Epidermal melanocyte (primary cell): ENCODE measurements around the gene HTRA3.

ENCODE experiments used
- DNase-seq: peaks from one replicate; pipeline ENCODE4 v3.0.0; 2011; ENCODE audit warnings: low spot score; ENCODE audit not compliant: insufficient read length

HTRA3 gene

DNA sequence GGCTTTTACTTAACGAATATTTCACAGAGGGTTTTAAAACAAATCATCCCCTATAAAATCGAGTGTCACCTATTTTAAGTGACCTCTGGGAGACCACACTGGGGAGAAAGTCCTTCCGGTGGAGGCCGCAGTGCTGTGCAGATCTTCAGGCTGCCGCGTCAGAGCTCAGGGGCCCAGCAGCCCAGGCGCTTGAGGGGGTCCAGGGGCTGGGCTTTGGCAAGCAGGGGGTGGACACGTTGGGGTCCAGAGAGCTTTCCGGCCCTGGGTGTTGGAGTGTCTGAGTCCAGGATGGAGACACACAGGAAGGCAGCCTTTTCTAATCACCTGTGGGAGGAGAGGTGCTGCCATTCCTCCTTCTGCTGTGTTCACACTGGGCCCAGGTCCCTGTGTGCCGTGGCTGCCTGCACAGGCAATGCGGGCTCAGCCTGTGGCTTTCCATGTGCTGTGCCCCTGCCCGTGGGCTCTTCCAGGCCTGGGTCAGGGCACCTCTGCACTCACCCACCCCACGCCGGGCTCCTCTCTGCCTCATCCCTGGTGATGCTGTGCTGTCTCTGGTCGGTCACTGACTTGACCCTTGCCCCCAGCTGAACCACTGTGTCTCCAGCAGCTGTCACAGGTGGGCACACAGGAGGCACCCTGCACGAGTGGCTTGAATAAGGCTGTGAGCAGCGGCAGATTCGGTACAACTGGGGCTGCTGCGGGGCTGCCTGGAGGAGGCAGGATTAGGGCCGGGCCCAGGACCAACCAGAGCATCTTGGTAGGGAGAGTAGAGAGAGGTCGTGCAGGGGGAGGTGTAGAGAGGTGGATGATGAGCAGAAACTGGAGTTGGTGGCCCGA is 10.0 kb downstream of the HTRA3 start:
- no peak for DNase-seq

DNA sequence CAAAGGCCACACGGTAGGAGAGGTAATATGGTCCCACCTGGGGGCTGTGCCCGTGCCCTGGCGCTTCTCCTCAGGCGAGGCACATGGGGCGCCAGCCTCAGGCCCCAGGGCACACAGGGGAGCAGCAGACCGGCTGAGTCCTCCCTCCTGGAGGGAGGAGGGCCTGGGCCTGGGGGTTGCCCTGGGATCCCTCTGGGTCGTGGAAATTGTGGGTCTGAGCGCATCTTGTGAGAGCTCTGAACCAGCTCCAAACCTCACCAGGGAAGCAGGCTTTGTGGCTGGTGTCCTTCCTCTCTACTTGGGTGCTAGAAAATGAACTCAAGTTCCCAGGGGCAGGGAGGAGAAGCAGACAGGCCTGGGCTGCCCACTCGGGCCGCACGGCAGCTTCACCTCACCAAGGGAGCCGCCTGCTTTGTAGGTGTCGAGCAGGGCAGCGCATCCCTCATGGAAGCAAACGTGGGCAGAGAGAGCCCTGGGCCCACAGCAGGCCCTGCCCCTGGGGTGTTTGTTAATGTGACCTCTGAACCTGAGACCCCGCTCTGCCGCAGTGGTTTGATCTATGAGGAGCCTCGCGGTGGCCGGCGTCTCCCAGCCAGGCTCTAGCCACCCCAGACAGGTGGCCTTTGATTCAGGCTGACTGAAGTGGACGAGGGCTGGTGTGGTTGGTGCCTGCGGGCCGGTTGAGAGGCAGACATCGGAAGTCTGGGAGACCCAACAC is 10.8 kb downstream of the HTRA3 start:
- DNase-seq: no peak

DNA sequence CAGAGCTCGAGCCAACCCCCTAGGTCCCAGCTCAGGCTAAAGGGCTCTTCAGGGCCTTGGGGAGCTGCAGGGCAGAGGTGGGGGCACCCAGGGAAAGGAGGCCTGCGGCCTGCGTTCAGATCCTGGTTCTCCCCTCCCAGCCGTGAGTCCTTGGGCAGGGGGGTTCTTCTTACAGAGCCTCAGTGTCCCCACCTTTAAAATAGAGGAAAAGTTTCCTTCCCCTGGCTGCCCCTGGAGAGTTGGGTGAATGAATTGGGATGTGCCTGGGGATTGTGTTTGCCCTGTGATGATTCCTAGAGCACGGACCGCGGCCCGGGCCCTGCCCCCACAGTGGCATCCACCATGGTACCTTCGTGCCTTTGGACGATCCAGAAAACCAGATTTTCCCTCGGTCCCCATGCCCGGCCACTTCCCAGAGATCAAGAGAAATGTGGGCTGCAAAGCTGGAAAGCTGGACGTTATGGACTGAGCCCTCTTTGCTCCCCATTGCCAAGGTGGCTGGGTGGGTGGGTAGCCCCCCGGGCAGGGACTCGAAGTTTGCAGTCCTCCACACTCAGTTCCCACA is 11.4 kb downstream of the HTRA3 start:
- no peak for DNase-seq

DNA sequence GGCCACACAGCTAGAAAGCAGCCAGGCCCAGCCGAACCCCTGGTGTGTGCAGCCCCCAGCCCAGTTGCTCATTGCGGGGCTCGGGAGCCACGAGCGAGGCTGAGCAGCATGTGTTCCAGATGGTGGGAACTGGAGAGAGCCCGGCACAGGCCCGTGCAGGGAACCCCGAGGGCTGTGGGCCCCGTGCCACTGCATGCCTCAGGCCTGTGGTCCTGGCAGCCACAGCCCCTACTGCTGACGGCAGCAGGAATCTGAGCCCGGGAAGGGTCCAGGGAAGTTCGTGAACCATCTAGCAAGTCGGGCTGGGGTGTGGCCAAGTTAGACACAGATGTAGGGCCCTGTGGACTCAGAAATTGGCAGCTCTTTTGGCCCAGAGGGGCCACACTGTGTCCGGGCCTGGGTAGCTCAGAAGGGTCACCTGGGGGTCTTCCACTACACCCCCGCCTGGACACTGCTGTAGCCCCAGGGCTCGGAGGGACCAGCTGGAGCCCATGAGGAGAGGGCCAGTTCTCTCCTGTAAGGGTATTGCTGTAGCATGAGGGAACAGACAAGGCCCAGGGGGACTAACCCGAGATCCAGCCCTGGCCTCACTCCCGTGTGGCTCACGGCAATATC is 12.1 kb downstream of the HTRA3 start:
- DNase-seq: no peak

DNA sequence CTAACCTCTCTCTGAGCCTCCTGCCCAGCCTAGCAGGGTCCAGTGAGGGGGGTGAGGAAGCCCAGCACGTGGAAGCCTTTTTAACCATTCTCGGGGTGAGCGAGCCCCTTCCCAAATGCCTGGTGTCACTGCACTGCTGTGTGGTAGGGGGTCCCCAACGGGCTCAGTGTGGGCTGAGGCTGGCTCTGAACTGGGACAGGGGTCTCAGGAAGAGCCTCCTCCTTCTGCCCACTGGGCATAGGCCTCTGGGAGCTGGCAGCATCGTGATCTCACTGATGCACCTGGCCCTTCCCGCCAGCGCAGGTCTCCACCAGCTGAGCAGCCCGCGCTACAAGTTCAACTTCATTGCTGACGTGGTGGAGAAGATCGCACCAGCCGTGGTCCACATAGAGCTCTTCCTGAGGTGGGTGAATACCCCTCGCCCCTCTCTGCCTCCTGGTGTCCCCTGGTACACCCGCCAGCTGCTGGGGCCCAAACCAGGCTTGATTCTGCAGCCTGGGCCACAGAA is 12.6 kb downstream of the HTRA3 start:
- no peak for DNase-seq

DNA sequence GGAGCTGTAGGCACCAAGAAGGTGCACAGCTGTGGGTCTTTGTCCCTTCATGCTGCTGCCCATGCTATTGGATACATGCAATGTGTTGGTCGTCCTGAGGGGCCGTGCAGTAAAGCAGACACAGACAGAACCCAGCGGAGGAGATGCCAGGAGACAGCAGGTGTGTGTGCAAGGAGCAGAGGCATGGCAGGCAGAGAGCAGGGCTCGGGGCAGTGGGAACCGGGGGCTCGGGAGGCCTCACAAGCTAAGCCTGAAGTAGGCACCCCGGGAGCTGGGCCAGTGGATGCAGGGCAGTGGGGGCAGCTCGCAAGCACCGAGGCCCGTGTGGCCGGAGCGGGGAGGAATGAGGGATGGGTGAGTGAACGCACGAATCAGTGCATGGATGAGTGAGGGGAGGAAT is 13.2 kb downstream of the HTRA3 start:
- no peak for DNase-seq

DNA sequence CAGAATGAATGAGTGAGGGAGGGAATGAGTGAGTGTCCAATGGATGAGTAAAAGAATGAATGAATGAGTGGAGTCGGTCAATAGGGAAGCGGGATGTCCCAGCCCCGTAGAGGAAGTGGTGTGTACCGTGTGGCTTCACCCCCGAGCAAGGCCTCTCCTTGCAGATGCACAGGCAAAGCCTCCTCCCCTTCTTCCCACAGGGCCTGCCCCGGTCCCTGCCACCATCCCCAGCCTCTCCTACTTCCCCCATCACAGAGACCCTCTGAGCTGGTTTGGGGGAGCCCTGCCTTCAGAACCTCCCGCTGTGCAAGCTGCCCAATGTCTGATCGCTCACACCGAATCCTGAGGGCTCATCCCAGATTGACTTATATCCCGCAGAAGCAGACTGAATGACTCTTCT is 13.6 kb downstream of the HTRA3 start:
- DNase-seq: no peak

DNA sequence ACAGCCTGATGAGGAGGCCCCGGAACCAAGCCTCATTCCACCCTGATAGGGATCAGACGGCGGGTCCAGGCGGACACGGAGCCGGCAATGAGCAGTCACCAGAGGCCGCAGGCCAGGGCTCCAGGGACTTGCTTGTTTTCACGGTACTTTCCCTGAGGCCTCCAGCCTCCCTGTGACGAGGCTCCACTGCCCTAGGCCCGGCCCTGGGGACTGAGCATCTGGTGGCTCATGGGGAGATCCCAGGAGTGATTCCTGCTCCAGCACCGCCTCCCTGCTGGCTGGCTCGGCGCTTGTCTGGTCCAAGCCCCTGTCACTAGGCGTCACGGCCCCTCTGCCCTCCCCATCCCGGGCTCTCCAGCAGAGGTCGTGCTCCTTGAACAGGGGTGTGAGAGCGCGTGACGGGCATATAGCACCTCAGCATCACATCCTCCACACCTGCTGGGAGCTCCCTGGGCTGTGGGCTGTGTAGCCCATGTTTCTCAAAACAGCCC is 14.1 kb downstream of the HTRA3 start:
- no peak for DNase-seq

DNA sequence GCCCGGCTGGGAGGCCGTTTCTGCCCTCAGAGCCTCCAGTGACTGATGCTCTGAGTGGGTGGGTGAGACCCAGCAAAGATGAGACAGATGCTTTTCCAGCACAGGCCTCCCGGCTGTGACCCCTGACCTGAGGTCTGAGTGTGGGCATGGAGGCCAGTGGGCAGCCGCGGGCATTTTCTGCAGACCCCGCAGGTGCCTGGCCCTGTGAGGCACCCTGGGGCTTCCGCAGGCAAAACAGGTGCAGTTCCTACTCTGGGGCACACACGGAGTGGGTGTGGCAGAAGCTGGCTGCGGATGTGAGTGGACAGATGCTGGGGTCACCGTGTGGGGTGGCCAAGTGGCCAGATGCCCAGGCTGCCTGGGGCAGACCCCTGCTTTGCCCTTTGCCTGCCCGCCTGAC is 14.8 kb downstream of the HTRA3 start:
- DNase-seq: no peak

DNA sequence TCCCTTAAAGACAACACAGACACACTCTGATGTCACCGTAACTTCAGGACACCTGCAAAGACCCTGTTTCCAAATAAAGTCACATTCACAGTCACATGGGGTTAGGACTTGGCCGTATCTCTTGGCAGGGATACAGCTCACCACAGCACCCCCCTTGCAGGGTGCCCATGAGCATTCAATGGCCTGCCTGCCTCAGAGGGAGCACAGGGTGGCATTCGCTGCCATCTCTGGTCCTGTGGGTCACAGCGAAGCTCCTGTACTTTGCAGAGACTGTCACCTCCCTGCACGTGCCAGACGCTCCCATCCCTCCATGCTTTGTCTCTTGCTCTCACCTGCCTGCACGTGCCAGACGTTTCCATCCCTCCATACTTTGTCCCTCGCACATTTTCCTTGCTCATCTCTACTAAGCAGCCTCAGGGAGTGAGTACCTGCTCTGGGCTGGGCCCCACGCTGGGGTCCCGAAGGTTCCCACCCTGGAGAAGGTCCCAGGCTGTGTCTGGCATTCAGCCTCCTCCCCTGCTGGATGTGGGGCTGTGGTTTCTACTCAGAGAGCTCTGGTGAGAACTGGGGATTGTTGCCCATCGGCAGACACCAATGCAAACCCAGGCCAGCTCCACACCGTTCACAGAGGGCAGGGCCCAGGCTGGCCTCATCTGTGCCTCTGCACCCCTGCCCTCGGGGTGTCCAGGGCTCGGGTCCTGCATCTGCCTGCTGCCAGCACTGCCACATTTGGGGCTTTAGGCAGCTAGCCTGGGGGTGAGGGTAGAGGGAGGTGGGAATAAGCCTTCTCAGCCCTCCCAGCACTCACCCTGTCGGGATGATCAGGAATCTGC is 15.8 kb downstream of the HTRA3 start:
- no peak for DNase-seq

DNA sequence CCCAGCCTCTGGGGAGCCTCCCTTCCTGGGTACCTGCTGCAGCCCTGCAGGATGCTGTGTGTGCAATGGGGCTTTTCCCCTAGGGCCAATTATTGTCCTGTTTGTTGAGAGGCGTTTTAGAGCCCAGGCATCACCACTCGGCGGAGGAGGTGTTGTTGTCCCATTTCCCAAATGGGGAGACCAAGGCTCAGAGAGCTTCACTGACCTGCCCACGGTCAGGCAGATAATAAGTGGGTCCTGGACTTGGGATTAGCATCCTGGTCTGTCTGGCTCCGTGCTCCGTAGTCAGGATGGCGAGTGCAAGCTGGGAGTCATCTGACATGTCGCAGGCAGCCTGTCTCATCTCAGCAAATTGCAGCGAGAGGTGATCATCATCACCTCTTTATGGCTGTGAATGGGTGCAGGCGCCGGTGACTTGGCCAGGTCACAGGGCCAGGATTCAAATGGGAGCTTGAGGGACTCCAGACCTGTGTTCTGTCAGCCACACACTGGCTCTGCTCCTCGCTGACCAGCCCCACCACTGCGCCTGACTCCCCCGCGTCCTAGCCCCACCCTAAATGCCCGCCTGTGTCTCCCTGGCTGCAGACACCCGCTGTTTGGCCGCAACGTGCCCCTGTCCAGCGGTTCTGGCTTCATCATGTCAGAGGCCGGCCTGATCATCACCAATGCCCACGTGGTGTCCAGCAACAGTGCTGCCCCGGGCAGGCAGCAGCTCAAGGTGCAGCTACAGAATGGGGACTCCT is 16.6 kb downstream of the HTRA3 start:
- DNase-seq: no peak

DNA sequence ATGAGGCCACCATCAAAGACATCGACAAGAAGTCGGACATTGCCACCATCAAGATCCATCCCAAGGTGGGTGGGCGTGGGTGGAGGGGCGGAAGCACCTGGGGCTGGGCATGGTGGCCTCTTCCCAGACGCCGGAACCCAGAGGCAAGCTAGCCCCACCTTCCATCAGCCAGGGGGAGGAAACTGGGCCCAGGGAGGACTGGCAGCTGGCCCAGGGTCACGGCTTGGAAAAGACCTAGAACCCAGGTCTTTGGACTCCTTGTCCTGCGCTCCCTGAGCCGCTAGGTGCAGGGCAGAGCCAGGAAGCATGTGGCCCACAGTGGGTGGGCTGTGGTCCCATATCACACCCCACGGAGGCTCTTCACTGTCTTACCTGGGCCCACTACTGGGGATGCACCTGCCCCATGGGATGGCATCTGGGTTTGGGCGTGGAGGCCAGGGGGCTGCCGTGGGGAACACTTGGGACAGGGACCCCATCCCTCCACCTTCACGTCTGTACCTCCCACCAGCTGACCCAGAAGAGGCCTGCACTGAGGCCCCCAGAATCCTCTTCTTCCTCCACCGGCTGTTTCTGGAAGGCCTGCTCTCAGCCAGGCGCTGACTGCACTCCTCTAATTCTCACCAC is 17.3 kb downstream of the HTRA3 start:
- no peak for DNase-seq

DNA sequence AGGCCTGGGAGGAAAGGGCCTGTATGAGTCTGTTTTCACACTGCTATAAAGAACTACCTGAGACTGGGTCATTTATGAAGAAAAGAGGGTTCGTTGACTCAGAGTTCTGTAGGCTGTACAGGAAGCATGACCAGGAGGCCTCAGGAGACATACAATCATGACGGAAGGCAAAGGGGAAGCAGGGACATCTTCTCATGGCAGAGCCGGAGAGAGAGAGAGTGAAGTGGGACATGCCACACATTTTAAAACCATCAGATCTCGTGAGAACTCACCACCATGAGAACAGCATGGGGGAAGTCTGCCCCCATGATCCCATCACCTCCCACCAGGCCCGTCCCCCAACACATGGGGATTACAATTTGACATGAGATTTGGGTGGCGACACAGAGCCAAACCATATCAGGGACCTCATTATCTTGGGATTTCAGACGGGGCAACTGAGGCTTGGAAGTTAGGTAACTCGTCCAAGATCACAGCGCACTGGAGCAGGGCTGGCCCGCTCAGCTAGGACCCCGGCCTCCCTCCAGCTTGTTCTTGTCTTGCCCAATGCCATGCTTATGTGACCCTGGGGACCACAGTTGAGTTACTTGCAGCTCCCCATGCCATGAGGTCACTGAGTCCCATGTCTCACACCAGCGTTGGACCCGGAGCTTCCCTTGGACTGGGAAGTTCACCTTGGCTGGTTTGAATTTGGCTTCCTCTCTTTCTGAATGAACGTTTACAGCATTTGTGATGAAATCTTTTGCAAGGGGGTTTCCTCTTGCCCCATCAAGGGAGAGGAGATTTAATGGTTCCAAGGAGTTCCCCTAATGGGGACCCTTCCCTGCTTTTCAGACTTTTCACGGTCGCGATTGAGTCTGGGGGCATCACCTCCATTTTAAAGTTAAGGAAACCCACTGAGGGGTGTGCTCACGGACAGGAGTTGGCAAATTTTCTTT is 18.1 kb downstream of the HTRA3 start:
- DNase-seq: no peak

DNA sequence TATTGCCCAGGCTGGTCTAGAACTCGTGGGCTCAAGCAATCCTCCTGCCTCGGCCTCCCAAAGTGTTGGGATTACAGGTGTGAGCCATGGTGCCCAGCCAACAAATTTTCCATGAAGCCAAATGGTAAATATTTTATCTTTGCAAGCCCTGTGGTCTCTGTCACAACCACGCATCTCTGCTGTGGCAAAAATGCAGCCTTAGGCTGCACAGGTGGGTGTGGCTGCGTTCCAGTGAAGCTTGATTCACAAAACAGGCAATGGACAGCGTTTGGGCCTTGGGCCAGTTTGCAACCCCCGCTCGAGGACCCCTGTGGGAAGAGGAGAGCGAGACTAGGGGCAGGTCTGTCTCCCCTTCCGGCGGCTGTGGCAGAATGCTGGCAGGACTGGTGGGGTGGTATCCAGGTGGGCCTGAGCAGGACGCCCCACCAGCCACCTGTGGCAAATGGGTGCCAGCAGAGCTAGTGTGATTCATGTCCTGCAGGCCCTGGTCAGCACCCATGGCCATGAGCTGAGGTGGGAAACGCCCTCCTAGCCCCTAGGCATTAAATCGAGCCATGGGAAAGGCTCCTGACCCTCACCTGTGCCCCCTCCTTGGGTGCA is 19.7 kb downstream of the HTRA3 start:
- no peak for DNase-seq

DNA sequence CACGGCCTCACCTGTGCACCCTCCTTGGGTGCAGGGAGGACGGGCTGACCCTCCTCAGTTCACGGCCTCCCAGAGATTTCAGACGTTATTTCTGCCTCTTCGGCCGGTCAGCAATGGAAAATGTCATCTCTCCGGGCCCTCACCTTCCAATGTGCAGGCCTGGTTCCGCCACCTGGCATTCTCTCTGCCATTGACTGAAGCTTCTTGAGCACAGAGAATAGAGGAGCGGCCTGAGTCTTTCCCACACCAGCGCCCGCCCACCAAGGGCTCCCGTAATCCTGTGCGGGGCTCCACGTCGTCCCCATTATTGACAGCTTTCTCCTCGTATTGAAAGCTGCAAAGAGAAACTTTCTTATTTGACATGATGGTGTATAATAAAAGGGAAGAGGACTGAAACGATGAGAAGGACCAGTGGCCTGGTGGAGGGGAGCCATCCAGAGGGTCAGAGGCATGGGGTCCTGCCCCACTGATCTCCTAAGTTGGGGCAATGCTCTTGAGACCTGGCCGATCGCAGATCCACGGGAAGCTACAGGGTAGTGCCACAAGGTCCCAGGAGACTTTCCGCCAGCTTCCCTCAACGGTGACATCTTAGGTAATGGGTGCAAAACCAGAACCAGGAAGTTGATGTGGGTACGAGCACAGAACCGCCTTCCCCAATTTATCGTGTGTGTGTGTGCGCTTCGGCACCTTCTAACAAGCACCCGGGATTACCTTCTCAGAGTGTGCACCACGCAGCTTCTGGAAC is 20.6 kb downstream of the HTRA3 start:
- DNase-seq: no peak

DNA sequence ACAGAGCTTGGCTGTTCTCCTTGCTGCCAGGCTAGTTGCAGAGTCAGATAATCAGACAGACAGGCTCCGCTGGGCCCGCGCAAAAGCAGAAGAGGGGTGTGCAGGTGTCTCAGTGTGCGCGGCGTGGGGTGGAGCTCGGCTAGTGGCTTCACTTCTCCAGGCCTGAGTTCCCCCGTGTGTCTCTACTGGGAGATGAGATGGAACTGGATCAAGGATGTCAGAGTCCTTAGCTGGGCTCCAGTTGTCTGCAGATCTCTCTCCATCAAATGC is 21.1 kb downstream of the HTRA3 start:
- DNase-seq: no peak

DNA sequence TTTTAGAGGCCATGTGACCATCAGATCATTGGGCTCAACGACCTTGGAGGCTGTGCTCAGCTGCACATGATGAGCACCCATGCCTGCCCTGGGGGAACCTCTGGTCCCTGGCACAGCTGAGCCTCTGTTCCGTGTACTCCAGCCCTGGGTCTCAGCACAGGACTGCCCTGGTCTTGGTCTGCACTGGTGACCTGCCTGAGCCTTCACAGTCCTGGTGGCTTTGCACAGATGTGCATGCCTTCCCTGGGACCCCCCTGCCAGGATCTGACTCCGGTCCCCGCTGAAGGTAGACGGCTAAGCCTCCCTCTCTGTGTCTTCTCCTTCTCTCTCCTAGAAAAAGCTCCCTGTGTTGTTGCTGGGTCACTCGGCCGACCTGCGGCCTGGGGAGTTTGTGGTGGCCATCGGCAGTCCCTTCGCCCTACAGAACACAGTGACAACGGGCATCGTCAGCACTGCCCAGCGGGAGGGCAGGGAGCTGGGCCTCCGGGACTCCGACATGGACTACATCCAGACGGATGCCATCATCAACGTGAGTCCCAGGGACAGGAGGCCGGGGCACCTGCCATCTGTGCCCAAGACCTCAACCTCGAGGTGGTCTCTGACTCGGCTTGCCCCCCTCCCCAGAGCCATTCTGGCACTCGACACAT is 21.6 kb downstream of the HTRA3 start:
- DNase-seq: no peak
